Neural cell (in vitro differentiated cells): ENCODE results near the gene WHAMM. TPM values are rescaled to one million over a fixed set of nuclear protein-coding genes. Genes with fewer than 3 reads are reported as not detected.

Experiments used
- H2AFZ ChIP-seq: fragments of 200-600, 300-800 bp; sonication (generic), shearing (Covaris generic); 2 replicates; pipeline ENCODE4 v1.6.0; 2014; ENCODE audit warnings: low read depth, mild to moderate bottlenecking, antibody characterized with exemption, low read length, moderate library complexity
- H3F3A ChIP-seq: fragments of 200-600 bp; shearing (Covaris generic); 2 replicates; pipeline ENCODE4 v1.6.1; 2016; ENCODE audit warnings: mild to moderate bottlenecking, moderate library complexity, mixed read lengths, antibody characterized with exemption, low read length; ENCODE audit not compliant: insufficient read depth, poor library complexity, severe bottlenecking
- H3K27ac ChIP-seq: fragments of 200-600, 300-800 bp; sonication (generic), shearing (Covaris generic); 2 replicates; pipeline ENCODE4 v1.5.1; 2014; ENCODE audit warnings: mild to moderate bottlenecking, low read length, moderate library complexity
- H3K27me3 ChIP-seq: fragments of 300-800, 200-600 bp; sonication (generic), shearing (Covaris generic); 2 replicates; pipeline ENCODE4 v1.6.0; 2014; ENCODE audit warnings: mild to moderate bottlenecking, low read depth, low read length, moderate library complexity; ENCODE audit not compliant: insufficient read depth
- H3K36me3 ChIP-seq: fragments of 300-800, 200-600 bp; sonication (generic), shearing (Covaris generic); 2 replicates; pipeline ENCODE4 v1.5.1; 2014; ENCODE audit warnings: mild to moderate bottlenecking, antibody characterized with exemption, low read length, moderate library complexity; ENCODE audit not compliant: insufficient read depth
- H3K4me2 ChIP-seq: fragments of 300-800, 200-600 bp; sonication (generic), shearing (Covaris generic); 2 replicates; pipeline ENCODE4 v1.6.0; 2014; ENCODE audit warnings: mild to moderate bottlenecking, low read length
- H3K4me3 ChIP-seq: fragments of 300-800, 200-600 bp; sonication (generic), shearing (Covaris generic); 2 replicates; pipeline ENCODE4 v1.5.1; 2014; ENCODE audit warnings: mild to moderate bottlenecking, low read length, moderate library complexity
- H3K79me2 ChIP-seq: fragments of 200-600 bp; shearing (Covaris generic); replicated peaks from 2 replicates; pipeline ENCODE4 v1.6.0; 2014; ENCODE audit warnings: mild to moderate bottlenecking, low read length, moderate library complexity; ENCODE audit not compliant: insufficient read depth
- H3K9ac ChIP-seq: fragments of 300-800, 200-600 bp; sonication (generic), shearing (Covaris generic); 2 replicates; pipeline ENCODE4 v1.6.1; 2016; ENCODE audit warnings: mild to moderate bottlenecking, low read length, mixed read lengths
- H3K9me2 ChIP-seq: fragments of 200-600 bp; shearing (Covaris generic); 2 replicates; pipeline ENCODE4 v1.6.1; 2016; ENCODE audit warnings: mild to moderate bottlenecking, low read length, mixed read lengths; ENCODE audit not compliant: insufficient read depth
- H3K9me3 ChIP-seq: fragments of 200-600, 300-800 bp; sonication (generic), shearing (Covaris generic); 2 replicates; pipeline ENCODE4 v1.6.1; 2016; ENCODE audit warnings: mild to moderate bottlenecking, mixed run types, low read length, moderate library complexity, mixed read lengths
- H4K20me1 ChIP-seq: fragments of 200-600 bp; shearing (Covaris generic); 2 replicates; pipeline ENCODE4 v1.6.1; 2016; ENCODE audit warnings: mild to moderate bottlenecking, mixed run types; ENCODE audit not compliant: insufficient read depth
- CTCF ChIP-seq: fragments of 450-650 bp; IDR thresholded peaks from 2 replicates; pipeline ENCODE4 v1.5.1; 2014; ENCODE audit warnings: antibody characterized with exemption, mild to moderate bottlenecking, moderate library complexity; ENCODE audit not compliant: poor library complexity, severe bottlenecking
- EP300 ChIP-seq: fragments of 450-650 bp; conservative IDR thresholded peaks from 2 replicates; pipeline ENCODE4 v1.6.1; 2014; ENCODE audit warnings: antibody characterized with exemption, mild to moderate bottlenecking, moderate library complexity; ENCODE audit not compliant: poor library complexity, severe bottlenecking
- EZH2 ChIP-seq: fragments of 200-600, 300-800 bp; shearing (Covaris generic), sonication (generic); IDR thresholded peaks from 2 replicates; pipeline ENCODE4 v1.6.1; 2014; ENCODE audit warnings: antibody characterized with exemption, low read length, borderline replicate concordance, mild to moderate bottlenecking; ENCODE audit not compliant: insufficient read depth, poor library complexity, severe bottlenecking
- MXI1 ChIP-seq: fragments of 450-650 bp; conservative IDR thresholded peaks from 2 replicates; pipeline ENCODE4 v1.6.1; 2014; ENCODE audit warnings: antibody characterized with exemption, mild to moderate bottlenecking; ENCODE audit not compliant: poor library complexity, severe bottlenecking
- POLR2AphosphoS5 ChIP-seq: IDR thresholded peaks from 2 replicates; pipeline ENCODE4 v1.6.1; 2012
- RAD21 ChIP-seq: fragments of 450-650 bp; conservative IDR thresholded peaks from 2 replicates; pipeline ENCODE4 v1.6.1; 2014; ENCODE audit warnings: antibody characterized with exemption, mild to moderate bottlenecking, moderate library complexity
- SMC3 ChIP-seq: fragments of 450-650 bp; conservative IDR thresholded peaks from 2 replicates; pipeline ENCODE4 v1.6.1; 2014; ENCODE audit warnings: antibody characterized with exemption, mild to moderate bottlenecking, moderate library complexity; ENCODE audit not compliant: poor library complexity
- TAF1 ChIP-seq: IDR thresholded peaks from 2 replicates; pipeline ENCODE4 v1.6.1; 2012; ENCODE audit warnings: low read depth
- polyA minus RNA-seq: library from RNA; depleted of rRNA, polyadenylated mRNA; stranded (reverse); fragments of >200 nt; gene quantifications from 2 replicates; pipeline ENCODE4 v1.2.3, GENCODE V29; 2014
- polyA plus RNA-seq: library from polyadenylated mRNA; depleted of rRNA; stranded (reverse); fragments of >200 nt; gene quantifications from 2 replicates; pipeline ENCODE4 v1.2.3, GENCODE V29; 2014
- TF ChIP-seq, protein P1 (sequence below): IDR thresholded peaks from 2 replicates; pipeline ENCODE4 v1.6.1; 2012; ENCODE audit warnings: borderline replicate concordance

WHAMM gene
- polyA plus RNA-seq (1.5 and 2.8 TPM in 2 replicates), polyA minus RNA-seq (1.9 and 3.5 TPM in 2 replicates)

DNA sequence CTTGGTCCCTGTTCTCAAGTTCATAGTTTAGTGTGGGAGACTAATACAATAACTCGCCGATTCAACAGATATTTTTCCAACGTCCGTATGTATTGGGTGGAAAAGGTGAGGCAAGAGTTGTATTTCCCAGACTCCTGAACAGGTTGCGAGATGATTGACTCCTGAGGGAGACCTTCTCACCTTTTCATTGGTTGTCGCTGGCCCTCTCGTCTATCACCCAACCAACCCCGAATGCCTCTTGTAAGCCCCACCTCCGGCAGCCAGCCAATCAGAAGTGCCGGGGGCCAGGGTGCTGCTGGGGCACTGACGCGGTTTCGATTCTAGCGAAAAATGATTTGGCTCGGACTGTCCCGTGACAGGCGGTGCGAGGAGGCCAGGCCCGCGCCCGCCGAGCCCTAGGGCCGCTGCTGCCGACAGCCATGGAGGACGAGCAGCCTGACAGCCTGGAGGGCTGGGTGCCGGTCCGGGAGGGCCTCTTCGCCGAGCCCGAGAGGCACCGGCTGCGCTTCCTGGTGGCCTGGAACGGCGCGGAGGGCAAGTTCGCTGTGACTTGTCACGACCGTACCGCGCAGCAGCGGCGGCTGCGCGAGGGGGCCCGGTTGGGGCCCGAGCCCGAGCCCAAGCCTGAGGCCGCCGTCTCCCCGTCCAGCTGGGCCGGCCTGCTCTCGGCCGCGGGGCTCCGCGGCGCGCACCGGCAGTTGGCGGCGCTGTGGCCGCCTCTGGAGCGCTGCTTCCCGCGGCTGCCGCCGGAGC, at the start of gene WHAMM:
Gene WHAMM (plus strand): TSS at position 321 of the 753 bp plus-strand sequence. CDS start 99 bp downstream, at position 420.
- no peaks in the 10 kb centered on the region for H3K27me3 ChIP-seq
- peak within 1 kb of the TSS; percentile 62 for H3K27ac ChIP-seq

DNA sequence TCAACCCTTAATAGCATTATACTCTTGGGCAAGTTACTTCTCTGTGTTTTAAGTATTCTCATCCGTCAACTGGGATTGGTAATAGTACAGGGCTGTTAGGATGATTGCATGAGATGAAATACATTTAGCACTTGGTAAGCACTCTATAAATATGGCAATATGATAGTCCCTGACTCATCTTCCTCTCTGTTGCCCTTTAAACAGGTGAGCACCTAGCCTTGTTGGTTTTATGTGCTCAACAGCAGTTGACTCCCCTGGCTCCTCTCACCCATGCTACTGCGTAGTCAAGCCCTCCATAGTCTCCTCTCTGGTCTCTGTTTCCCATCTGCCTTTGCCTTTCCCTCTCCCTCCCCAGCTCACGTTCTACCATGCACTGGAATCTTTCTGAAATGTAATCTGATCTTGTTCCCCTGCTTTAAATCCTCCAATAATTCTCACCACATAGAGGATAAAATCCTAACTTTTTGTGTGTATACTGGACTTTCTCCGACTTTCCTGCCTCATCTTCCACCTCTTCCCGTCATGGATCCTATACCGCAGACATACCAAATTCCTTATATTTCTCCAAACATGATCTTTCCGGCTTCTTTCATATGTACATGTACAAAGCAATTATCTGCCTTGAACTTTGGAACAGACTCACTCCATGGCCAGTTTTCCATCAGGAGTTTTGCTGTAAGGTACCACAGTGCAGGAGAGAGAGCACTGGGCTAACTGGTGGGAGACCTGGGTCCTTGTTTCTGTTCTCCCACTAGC, 45.9 kb upstream of the WHAMM start:
- Histone ChIP-seq H3K9me2 (no peaks in the 10 kb centered on the region), H3F3A (no peaks in the 10 kb centered on the region), H4K20me1 (no peaks in the 10 kb centered on the region), H3K36me3 (peaks cover 5% of the 10 kb centered on the region), H3K27ac (no peak overlapping the region), H3K27me3 (no peaks in the 10 kb centered on the region), H3K79me2 (no peaks in the 10 kb centered on the region), H3K4me2 (no peak overlapping the region), H3K4me3 (no peak overlapping the region), H3K9ac (no peak overlapping the region), H3K9me3 (no peaks in the 10 kb centered on the region), H2AFZ (no peak overlapping the region)
- TF ChIP-seq POLR2AphosphoS5 (no peak), EZH2 (no peak), EP300 (no peak), CTCF (no peak)
- TF ChIP-seq, protein P1, sequence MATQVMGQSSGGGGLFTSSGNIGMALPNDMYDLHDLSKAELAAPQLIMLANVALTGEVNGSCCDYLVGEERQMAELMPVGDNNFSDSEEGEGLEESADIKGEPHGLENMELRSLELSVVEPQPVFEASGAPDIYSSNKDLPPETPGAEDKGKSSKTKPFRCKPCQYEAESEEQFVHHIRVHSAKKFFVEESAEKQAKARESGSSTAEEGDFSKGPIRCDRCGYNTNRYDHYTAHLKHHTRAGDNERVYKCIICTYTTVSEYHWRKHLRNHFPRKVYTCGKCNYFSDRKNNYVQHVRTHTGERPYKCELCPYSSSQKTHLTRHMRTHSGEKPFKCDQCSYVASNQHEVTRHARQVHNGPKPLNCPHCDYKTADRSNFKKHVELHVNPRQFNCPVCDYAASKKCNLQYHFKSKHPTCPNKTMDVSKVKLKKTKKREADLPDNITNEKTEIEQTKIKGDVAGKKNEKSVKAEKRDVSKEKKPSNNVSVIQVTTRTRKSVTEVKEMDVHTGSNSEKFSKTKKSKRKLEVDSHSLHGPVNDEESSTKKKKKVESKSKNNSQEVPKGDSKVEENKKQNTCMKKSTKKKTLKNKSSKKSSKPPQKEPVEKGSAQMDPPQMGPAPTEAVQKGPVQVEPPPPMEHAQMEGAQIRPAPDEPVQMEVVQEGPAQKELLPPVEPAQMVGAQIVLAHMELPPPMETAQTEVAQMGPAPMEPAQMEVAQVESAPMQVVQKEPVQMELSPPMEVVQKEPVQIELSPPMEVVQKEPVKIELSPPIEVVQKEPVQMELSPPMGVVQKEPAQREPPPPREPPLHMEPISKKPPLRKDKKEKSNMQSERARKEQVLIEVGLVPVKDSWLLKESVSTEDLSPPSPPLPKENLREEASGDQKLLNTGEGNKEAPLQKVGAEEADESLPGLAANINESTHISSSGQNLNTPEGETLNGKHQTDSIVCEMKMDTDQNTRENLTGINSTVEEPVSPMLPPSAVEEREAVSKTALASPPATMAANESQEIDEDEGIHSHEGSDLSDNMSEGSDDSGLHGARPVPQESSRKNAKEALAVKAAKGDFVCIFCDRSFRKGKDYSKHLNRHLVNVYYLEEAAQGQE = no peak

More for the DNA sequence above, at the start of gene WHAMM:
- Histone ChIP-seq H2AFZ (peak within 1 kb of the TSS; percentile 69), H3K9me3 (no peaks in the 10 kb centered on the region), H3K36me3 (no peaks in the 10 kb centered on the region), H3K9me2 (no peaks in the 10 kb centered on the region), H3K79me2 (peaks cover 16% of the 10 kb centered on the region), H3K4me2 (peak within 1 kb of the TSS; percentile 94), H3K9ac (peak within 1 kb of the TSS; percentile 66), H4K20me1 (no peaks in the 10 kb centered on the region), H3F3A (peaks cover 7% of the 10 kb centered on the region), H3K4me3 (peak within 1 kb of the TSS; percentile 95)
- TF ChIP-seq EZH2 = no peak
- peak; percentile 78 for TF ChIP-seq POLR2AphosphoS5
- no peak for TF ChIP-seq TAF1
- TF ChIP-seq, protein P1 = peak; percentile 31
- TF ChIP-seq SMC3 = peak; percentile 52
- TF ChIP-seq MXI1 = peak; percentile 83
- peak; percentile 63 for TF ChIP-seq CTCF
- peak; percentile 34 for TF ChIP-seq RAD21
- no peak for TF ChIP-seq EP300
